ENCODE data around the gene ADGRG3.
A peak's percentile ranks its signal among the peaks of the same experiment; 100 is the strongest.

ADGRG3 gene

DNA sequence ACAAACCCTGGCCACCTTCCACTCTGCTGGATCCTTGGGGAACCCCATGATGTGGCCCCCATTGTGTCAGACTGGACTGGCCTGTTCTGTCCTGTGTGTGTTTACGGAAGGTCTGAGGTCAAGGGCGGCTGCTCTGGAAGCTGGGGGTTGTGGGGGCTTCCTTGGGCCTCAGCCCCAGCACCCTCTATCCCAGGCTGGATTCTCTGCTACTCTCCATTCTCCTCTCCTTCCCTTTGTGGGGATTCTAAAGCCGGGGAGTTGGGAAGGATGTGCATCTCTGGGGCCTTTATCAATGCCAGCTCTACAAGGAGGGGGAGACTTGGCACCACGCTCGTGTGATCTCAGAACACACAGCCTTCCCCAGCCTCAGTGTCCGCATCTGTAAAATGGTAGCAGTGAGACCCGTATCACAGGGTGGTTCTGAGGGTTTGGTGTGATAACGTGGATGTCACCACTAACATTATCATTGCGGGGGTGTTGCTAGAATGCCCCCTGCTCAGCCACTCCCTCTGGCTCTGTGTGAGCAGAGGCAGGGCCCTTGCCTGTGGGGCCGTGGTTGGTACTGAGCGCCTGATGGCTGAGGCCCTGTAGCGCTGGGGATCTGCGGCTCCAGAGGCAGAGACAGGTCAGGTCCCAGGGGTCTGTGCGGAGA, 21.6 kb upstream of the ADGRG3 start:
- DNase-seq (ENCODE audit: low spot score): no peak

GRCh38 chr16:57647136-57647875, 20.8 kb upstream of the ADGRG3 start:
- DNase-seq (ENCODE audit: low spot score): no peak

- DNase-seq (ENCODE audit: low spot score): peak; percentile 56
Measured at GRCh38 chr16:57648125-57648524, 20.0 kb upstream of the ADGRG3 start.

DNA sequence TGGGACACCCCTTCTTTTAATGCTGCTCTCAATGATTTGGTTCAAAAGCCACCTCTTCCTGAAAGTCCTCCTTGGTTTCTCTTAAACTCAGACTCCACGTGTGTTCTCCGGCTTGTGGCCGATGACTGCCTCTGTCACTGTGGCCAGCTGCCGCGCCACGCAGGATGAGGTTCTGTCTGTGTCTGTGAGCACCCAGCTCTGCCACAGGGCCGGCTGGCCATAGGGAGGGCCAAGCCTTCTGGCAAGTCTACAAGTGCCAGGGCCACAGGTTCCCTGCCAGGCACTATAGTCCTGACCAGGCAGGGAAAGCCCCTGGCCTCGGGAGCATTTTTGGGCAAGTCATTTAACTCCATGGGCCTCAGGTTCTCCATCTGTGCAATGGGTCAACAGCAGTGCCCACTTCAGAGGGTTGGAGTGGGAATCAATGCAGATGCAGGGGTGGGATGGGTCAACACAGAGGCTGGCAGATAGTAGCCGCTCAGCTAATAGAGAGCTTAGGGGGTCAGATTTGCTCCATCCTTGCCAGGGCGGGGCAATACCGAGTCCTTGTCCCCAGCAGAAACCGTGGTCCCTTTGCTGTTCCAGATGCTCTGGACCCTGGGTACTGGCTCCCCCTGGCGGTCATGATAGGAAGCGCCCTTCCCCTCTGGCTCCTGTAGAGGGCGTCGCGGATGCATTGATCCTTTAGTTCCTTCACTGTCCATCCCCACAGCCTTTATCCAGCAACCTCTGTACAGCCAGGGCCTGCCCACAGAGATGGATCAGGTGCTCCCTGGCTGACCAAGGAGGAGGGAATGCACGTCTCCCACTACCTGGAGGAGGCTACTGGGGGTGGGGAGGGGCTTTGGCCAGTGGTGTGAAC, 19.3 kb upstream of the ADGRG3 start:
- peak; percentile 89 for DNase-seq (ENCODE audit: low spot score)

- DNase-seq (ENCODE audit: low spot score): no peak
Measured at GRCh38 chr16:57649443-57649751, 18.7 kb upstream of the ADGRG3 start.

- DNase-seq (ENCODE audit: low spot score): no peak
Measured at GRCh38 chr16:57649846-57650245, 18.3 kb upstream of the ADGRG3 start.

- no peak for DNase-seq (ENCODE audit: low spot score)
Measured at GRCh38 chr16:57651344-57652333, 16.5 kb upstream of the ADGRG3 start.

DNA sequence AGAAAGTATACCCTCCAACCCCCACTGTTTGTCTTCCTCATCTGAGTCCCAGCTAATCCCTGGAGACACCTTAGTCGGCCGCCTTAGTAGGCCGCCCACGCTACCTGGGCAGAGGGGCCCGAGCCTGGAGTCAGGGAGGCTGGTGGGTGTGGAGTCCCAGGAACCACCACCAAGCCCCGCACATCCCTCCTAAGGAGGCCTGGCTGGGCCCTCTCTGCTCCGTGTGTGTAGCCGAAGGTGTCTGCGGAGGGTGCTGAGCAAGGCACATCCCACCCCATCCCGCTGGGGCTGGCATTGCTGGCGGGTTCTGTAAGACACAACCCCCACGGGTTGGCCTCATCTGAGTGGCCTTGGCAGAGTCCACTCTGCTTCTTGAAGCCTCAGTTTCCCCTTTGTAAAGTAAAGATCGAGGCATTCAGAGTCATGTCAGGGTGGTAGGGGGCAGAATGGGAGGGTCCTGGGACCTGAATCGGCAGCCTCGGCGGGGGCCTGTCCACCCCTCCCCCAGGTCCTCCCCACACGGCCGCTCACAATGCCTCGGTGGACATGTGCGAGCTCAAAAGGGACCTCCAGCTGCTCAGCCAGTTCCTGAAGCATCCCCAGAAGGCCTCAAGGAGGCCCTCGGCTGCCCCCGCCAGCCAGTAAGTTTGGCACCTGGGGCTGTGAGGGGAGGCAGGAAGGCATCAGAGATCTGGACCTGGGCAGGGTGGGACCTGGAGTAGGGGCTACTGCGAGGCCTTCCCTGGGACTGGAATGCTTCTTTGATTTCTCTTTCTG, 15.2 kb upstream of the ADGRG3 start:
- no peak for DNase-seq (ENCODE audit: low spot score)

DNA sequence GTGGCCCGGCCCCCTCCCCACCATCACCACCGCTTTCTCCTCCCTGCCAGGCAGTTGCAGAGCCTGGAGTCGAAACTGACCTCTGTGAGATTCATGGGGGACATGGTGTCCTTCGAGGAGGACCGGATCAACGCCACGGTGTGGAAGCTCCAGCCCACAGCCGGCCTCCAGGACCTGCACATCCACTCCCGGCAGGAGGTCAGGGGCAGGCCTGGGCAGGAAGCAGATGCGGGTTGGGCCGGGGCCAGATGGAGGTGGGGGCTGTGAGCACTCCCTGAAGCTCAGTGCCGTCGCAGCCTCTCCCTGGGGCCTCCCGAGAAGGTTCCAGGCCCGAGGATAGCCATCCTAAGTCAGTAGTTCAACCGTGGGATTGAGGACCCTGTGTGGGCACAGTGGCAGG, 14.2 kb upstream of the ADGRG3 start:
- no peak for DNase-seq (ENCODE audit: low spot score)

- DNase-seq (ENCODE audit: low spot score): no peak
Measured at GRCh38 chr16:57656342-57656955, 11.7 kb upstream of the ADGRG3 start.

DNA sequence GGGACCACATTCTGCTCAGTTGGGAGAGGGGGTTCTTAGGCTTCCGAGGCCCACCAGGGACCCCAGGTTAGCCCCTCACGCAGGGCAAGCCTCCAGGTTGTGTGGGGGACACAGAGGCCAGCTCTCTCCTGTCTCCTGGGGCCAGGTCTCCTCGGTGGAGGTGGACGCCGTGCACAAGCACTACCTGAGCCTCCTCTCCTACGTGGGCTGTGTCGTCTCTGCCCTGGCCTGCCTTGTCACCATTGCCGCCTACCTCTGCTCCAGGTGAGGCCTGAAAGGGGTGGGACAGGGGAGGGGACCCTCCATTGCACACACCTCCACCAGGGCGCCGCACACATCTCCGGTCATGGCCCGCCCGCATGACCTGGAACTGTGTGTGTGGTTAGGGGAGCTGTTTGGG, 10.9 kb upstream of the ADGRG3 start:
- DNase-seq (ENCODE audit: low spot score): no peak

DNA sequence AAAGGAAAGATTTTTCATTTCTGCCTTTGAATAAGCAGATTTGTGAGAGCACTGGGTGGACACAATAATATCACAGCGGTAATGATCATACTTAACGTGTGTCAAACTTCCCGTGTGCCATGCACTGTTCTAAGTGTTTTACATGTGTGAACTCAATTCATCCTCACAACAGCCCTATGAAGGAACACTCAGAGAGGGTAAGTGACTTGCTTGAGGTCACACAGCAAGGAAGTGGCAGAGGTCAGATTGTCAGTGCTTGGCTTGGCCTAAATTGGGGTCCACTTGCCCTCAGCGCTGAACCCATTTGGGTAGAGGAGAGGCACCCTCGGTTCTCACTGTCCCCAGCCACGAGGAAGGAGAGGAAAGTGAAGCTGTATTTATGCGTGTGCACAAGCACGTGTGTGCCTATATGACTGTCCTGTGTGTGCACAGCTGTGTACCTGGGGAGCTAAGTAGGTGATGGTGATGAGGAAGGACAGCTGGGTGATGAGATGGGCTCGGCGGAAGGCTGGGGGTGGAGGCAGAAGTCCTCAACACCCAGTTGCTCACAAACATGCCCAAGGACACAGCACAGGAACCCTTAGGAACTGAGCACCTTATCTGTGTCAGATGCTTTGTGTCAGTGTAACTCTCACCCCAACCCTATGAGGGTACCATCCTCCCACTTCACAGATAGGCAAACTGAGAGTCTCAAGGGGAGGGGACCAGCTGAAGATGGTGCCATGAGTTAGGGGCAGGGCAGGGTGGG, 9.8 kb upstream of the ADGRG3 start:
- DNase-seq (ENCODE audit: low spot score): no peak

DNA sequence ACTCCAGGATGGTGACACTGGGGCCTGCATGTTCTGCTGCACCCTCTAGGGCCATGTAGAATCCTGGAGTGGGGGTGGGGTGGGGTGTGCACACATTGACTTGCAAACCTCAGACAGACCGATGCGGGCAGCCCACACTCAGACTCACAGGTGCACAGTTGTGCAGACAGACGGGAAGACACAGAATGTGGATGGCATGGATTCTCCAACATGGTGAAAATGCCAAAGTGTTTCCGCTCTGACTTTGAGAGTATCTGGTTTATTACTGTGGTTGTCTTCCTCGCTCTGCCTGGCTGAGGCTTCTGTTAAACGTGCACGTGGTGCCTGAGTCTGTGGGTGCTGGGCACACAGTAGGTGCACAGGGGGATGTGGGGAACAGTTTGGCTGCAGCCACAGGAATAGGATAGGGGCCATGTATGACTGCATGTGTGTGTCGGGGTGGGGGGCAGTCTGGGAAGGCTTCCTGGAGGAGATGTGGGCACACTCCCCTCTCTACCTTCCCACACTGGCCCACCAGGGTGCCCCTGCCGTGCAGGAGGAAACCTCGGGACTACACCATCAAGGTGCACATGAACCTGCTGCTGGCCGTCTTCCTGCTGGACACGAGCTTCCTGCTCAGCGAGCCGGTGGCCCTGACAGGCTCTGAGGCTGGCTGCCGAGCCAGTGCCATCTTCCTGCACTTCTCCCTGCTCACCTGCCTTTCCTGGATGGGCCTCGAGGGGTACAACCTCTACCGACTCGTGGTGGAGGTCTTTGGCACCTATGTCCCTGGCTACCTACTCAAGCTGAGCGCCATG, 9.0 kb upstream of the ADGRG3 start:
- DNase-seq (ENCODE audit: low spot score): no peak

GRCh38 chr16:57660715-57661463, 7.2 kb upstream of the ADGRG3 start:
- no peak for DNase-seq (ENCODE audit: low spot score)

DNA sequence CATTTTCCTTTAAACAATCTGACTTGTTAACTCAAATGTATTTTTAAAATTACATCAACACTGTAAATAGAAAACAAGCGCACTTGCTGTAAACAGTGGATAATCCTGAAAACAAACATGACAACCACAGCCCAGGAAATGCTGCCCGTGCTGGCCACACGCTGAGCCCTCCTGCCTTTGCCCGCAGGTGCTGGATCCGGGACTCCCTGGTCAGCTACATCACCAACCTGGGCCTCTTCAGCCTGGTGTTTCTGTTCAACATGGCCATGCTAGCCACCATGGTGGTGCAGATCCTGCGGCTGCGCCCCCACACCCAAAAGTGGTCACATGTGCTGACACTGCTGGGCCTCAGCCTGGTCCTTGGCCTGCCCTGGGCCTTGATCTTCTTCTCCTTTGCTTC, 6.6 kb upstream of the ADGRG3 start:
- DNase-seq (ENCODE audit: low spot score): no peak

DNA sequence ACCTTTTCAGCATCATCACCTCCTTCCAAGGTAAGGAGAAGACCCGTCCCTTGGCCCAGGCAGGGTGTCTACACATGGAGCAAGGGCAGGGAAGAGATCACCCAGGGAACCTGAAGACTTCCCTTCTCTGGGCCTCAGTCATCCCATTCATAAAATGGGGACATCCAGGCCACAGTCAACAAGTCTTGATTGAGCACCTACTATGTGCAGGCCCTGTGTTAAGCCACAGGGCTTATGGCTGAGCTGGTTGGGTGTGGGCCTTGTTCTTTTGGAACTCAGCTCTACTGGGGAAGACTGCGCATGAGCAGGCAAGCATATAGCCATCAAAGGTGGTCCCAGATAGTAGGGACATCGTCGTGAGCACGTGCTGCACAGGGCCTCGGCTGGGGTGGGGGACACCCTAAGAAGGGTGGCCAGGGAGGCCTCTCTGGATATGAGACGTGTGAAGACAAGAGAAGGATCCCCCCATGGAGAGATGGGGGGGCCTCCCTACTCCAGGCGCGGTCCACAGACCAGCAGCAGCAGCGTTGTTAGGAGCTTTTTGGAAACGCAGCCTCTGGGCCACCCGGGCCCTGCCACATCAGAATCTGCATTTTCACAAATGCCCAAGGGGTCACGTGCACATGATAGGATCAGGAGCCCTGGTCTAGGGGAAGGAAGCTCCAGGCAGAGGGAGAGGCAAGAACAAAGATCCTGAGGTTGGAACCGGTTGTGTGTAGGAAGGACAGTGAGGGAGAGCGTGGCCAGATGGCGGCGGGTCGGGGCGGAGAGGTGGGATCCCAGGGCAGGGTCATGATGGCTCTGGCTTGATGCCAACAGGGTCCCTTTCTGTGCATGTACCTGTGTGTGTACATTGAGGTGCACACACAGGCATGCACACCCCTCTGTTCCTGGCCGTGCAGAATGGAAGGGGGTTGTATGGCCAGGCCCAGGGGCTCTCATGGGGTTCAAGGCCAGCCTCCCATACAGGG, 5.9 kb upstream of the ADGRG3 start:
- no peak for DNase-seq (ENCODE audit: low spot score)

DNA sequence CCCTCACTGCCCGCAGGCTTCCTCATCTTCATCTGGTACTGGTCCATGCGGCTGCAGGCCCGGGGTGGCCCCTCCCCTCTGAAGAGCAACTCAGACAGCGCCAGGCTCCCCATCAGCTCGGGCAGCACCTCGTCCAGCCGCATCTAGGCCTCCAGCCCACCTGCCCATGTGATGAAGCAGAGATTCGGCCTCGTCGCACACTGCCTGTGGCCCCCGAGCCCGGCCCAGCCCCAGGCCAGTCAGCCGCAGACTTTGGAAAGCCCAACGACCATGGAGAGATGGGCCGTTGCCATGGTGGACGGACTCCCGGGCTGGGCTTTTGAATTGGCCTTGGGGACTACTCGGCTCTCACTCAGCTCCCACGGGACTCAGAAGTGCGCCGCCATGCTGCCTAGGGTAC, 4.7 kb upstream of the ADGRG3 start:
- DNase-seq (ENCODE audit: low spot score): no peak
